ENCODE measurements around the gene SHBG. TPM values are rescaled to one million over a fixed set of nuclear protein-coding genes. Genes with fewer than 3 reads are reported as not detected.
"Not testable (repeated sequence)": the region's sequence is repeated elsewhere in the genome, so short reads cannot be mapped to it uniquely, and the experiment has no call there.

SHBG gene
- total RNA-seq, 4 donors from 2014 or later: 0.83 TPM; not detected in 3

DNA sequence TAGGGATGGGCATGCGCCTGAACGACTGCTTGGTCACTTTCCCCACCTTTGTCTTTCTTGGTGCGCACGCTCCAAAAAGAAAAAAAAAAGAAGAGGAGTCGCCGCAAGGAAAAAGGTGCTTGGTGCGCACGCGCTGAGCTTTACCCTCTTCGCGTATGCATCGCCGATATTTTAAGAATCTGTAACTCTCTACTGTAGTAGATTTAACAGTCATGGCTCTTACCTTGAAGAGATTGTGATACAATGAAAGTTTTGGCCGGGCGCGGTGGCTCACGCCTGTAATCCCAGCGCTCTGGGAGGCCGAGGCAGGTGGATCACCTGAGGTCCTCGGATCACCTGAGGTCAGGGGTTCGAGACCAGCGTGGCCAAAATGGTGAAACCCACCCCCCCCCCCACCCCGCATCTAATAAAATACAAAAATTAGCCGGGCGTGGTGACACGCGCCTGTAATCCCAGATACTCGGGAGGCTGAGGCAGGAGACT, 14.6 kb upstream of the SHBG start:
- 7% methylated on average over 28 of the region's 28 CpGs for WGBS
- Histone ChIP-seq H3K27me3 (no peaks in the 10 kb centered on the region), H3K9me3 (no peaks in the 10 kb centered on the region), H3K4me1 (peaks cover 25 to 47% (median 44%) of the 10 kb centered on the region in 4 donors), H3K27ac (replicated peaks in 1 of 4) (peak overlapping the region; percentile 91 to 98 (median 97)), H3K4me3 (peak overlapping the region; percentile 59 to 94 (median 86)), H3K36me3 (peaks cover 0 to 12% (median 1%) of the 10 kb centered on the region in 4 donors)
- no peak for DNase-seq (ENCODE audit: extremely low spot score)
- intact Hi-C loops (cut with DNase I): no loop called here
- TF ChIP-seq CTCF (IDR thresholded peaks at IDR 0.05) (no peak), POLR2AphosphoS5 (IDR thresholded peaks at IDR 0.05) (peak in 1 of 2 donors; percentile 69), POLR2A (IDR thresholded peaks at IDR 0.05; ENCODE audit: low read depth) (no peak), EP300 (IDR thresholded peaks at IDR 0.05) (no peak)

- intact Hi-C loops (cut with DNase I): no loop called here
- TF ChIP-seq EP300 (IDR thresholded peaks at IDR 0.05): no peak
- no peak for TF ChIP-seq CTCF (IDR thresholded peaks at IDR 0.05)
- no peak for TF ChIP-seq POLR2A (IDR thresholded peaks at IDR 0.05; ENCODE audit: low read depth)
- no peak for TF ChIP-seq POLR2AphosphoS5 (IDR thresholded peaks at IDR 0.05)
- WGBS: 90% methylated on average over 5 of the region's 5 CpGs
These were observed 11.3 kb upstream of the SHBG start for GRCh38 chr17:7618608-7619007.

GRCh38 chr17:7620835-7621234, 9.1 kb upstream of the SHBG start:
- Histone ChIP-seq H3K4me3 (no peak overlapping the region), H3K27ac (replicated peaks in 1 of 4) (no peak overlapping the region), H3K36me3 (peaks cover 0 to 3% (median 0%) of the 10 kb centered on the region in 4 donors), H3K27me3 (no peaks in the 10 kb centered on the region), H3K9me3 (no peaks in the 10 kb centered on the region), H3K4me1 (peaks cover 0 to under 1% (median under 1%) of the 10 kb centered on the region in 4 donors)
- TF ChIP-seq POLR2A (IDR thresholded peaks at IDR 0.05; ENCODE audit: low read depth) (no peak), EP300 (IDR thresholded peaks at IDR 0.05) (no peak), CTCF (IDR thresholded peaks at IDR 0.05) (no peak), POLR2AphosphoS5 (IDR thresholded peaks at IDR 0.05) (no peak)
- 90% methylated on average over 8 of the region's 8 CpGs for WGBS
- intact Hi-C loops (cut with DNase I): no loop called here
- no peak for DNase-seq (ENCODE audit: extremely low spot score)

More at GRCh38 chr17:7618608-7619007, 11.3 kb upstream of the SHBG start:
- H3K27ac ChIP-seq (replicated peaks in 1 of 4): no peak overlapping the region
- H3K27me3 ChIP-seq: no peaks in the 10 kb centered on the region
- no peaks in the 10 kb centered on the region for H3K36me3 ChIP-seq
- no peaks in the 10 kb centered on the region for H3K9me3 ChIP-seq
- peaks cover 4 to 14% (median 13%) of the 10 kb centered on the region in 4 donors for H3K4me1 ChIP-seq
- no peak for DNase-seq (ENCODE audit: extremely low spot score)
- no peak overlapping the region for H3K4me3 ChIP-seq

GRCh38 chr17:7623661-7624060, 6.3 kb upstream of the SHBG start:
- WGBS: 88% methylated on average over 5 of the region's 5 CpGs

DNA sequence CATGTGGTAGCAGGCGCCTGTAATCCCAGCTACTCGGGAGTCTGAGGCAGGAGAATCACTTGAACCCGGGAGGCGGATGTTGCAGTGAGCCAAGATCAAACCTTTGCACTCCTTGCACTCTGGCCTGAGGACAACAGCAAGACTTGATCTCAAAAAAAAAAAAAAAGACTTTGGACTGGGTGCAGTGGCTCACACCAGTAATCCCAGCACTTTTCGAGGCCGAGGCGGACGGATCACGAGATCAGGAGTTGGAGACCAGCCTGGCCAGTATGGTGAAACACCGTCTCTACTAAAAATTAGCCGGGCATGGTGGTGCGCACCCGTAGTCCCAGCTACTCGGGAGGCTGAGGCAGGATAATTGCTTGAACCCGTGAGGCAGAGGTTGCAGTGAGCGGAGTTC, 4.2 kb upstream of the SHBG start:
- intact Hi-C loops (cut with DNase I); H3K36me3 ChIP-seq; DNase-seq (ENCODE audit: extremely low spot score); H3K27ac ChIP-seq (replicated peaks in 1 of 4); H3K9me3 ChIP-seq; H3K27me3 ChIP-seq; H3K4me3 ChIP-seq: not testable (repeated sequence)
- H3K4me1 ChIP-seq: peaks cover 9 to 19% (median 17%) of the 10 kb centered on the region in 4 donors
- WGBS: 95% methylated on average over 16 of the region's 16 CpGs

More at GRCh38 chr17:7623661-7624060, 6.3 kb upstream of the SHBG start:
- H3K4me1 ChIP-seq: peaks cover 9 to 19% (median 17%) of the 10 kb centered on the region in 4 donors
- no peak for DNase-seq (ENCODE audit: extremely low spot score)
- no peak for TF ChIP-seq EP300 (IDR thresholded peaks at IDR 0.05)
- no peak for TF ChIP-seq CTCF (IDR thresholded peaks at IDR 0.05)
- TF ChIP-seq POLR2A (IDR thresholded peaks at IDR 0.05; ENCODE audit: low read depth): no peak
- no peak for TF ChIP-seq POLR2AphosphoS5 (IDR thresholded peaks at IDR 0.05)
- H3K9me3 ChIP-seq: no peaks in the 10 kb centered on the region
- H3K4me3 ChIP-seq: no peak overlapping the region
- H3K27ac ChIP-seq (replicated peaks in 1 of 4): no peak overlapping the region
- H3K27me3 ChIP-seq: no peaks in the 10 kb centered on the region
- H3K36me3 ChIP-seq: peaks cover 0 to 8% (median 2%) of the 10 kb centered on the region in 4 donors
- intact Hi-C loops (cut with DNase I): no loop called here

Data from esophagus muscularis mucosa (tissue), 4 donors.